HG03521 (cell line): ENCODE measurements around the gene KIDINS220.

ENCODE experiments used
- ATAC-seq: cut with Tn5 transposase; IDR thresholded peaks from one replicate; pipeline ENCODE4 v1.9.1; 2021; ENCODE audit warnings: mild to moderate bottlenecking, moderate library complexity; ENCODE audit not compliant: unreplicated experiment

KIDINS220 gene

GRCh38 chr2:8704906-8705305 is 132.5 kb downstream of the KIDINS220 start:
- no peak for ATAC-seq

GRCh38 chr2:8701681-8702379 is 135.6 kb downstream of the KIDINS220 start:
- ATAC-seq = no peak

- no peak for ATAC-seq
These were observed 137.6 kb downstream of the KIDINS220 start for GRCh38 chr2:8699839-8700238.

GRCh38 chr2:8697190-8697589 is 140.2 kb downstream of the KIDINS220 start:
- no peak for ATAC-seq

GRCh38 chr2:8694737-8695136 is 142.7 kb downstream of the KIDINS220 start:
- ATAC-seq = no peak

- ATAC-seq = no peak
These were observed 144.1 kb downstream of the KIDINS220 start for GRCh38 chr2:8693157-8693821.

GRCh38 chr2:8692783-8693156 is 144.6 kb downstream of the KIDINS220 start:
- no peak for ATAC-seq

GRCh38 chr2:8691859-8692437 is 145.5 kb downstream of the KIDINS220 start:
- ATAC-seq = no peak

- peak; percentile 23 for ATAC-seq
These were observed 151.6 kb downstream of the KIDINS220 start for GRCh38 chr2:8685697-8686358.

GRCh38 chr2:8684878-8685696 is 152.3 kb downstream of the KIDINS220 start:
- no peak for ATAC-seq

- no peak for ATAC-seq
These were observed 152.9 kb downstream of the KIDINS220 start for GRCh38 chr2:8684540-8684877.

- ATAC-seq = no peak
These were observed 154.4 kb downstream of the KIDINS220 start for GRCh38 chr2:8682719-8683667.

GRCh38 chr2:8681786-8682692 is 155.4 kb downstream of the KIDINS220 start, which contains the start of gene ID2:
TSS of gene ID2 (plus strand) at chr2:8682056. CDS start at chr2:8682166, 110 bp downstream.
- peak; percentile 63 for ATAC-seq

- no peak for ATAC-seq
These were observed 156.3 kb downstream of the KIDINS220 start for GRCh38 chr2:8680822-8681760.

GRCh38 chr2:8679827-8680731 is 157.3 kb downstream of the KIDINS220 start:
- no peak for ATAC-seq

- ATAC-seq = no peak
These were observed 157.9 kb downstream of the KIDINS220 start for GRCh38 chr2:8679567-8679826.
